Endothelial cell (in vitro differentiated cells): ENCODE data around the gene ST14. TPM values are rescaled to one million over a fixed set of nuclear protein-coding genes. Genes with fewer than 3 reads are reported as not detected.

ENCODE experiments used
- DNase-seq: peaks from one replicate; pipeline ENCODE4 v3.0.0; 2021; ENCODE audit warnings: low spot score
- H3K27ac Mint-ChIP-seq: one replicate; pipeline ENCODE4 v1.8.0; 2021; ENCODE audit warnings: mixed read lengths, inconsistent platforms; ENCODE audit not compliant: unreplicated experiment
- H3K27me3 Mint-ChIP-seq: one replicate; pipeline ENCODE4 v1.8.0; 2021; ENCODE audit warnings: mild to moderate bottlenecking, moderate library complexity, mixed read lengths, inconsistent platforms; ENCODE audit not compliant: unreplicated experiment
- H3K36me3 Mint-ChIP-seq: one replicate; pipeline ENCODE4 v1.8.0; 2021; ENCODE audit warnings: mild to moderate bottlenecking, low read depth, mixed read lengths, inconsistent platforms; ENCODE audit not compliant: unreplicated experiment
- H3K4me1 Mint-ChIP-seq: one replicate; pipeline ENCODE4 v1.8.0; 2021; ENCODE audit warnings: mild to moderate bottlenecking, mixed read lengths, inconsistent platforms; ENCODE audit not compliant: unreplicated experiment
- H3K4me3 Mint-ChIP-seq: one replicate; pipeline ENCODE4 v1.8.0; 2021; ENCODE audit warnings: mild to moderate bottlenecking, mixed read lengths, inconsistent platforms; ENCODE audit not compliant: unreplicated experiment
- H3K9me3 Mint-ChIP-seq: one replicate; pipeline ENCODE4 v1.8.0; 2021; ENCODE audit warnings: mixed read lengths, inconsistent platforms; ENCODE audit not compliant: unreplicated experiment
- total RNA-seq: library from RNA; stranded (reverse); fragmentation: NEBNext Ultra II Directional; extraction: Animal tissue kit (Norgen Biotek cat#: 25700); gene quantifications from one replicate; pipeline ENCODE4 v1.2.1, GENCODE V29; 2021; ENCODE audit not compliant: unreplicated experiment
- TF ChIP-seq, protein P1 (sequence below): fragments of 200-600 bp; sonication (generic); IDR thresholded peaks from one replicate; pipeline ENCODE4 v1.5.0; 2021; ENCODE audit warnings: antibody characterized with exemption; ENCODE audit not compliant: unreplicated experiment

Gene ST14
- total RNA-seq, 1 donor from 2014 or later: 8.7 TPM

DNA sequence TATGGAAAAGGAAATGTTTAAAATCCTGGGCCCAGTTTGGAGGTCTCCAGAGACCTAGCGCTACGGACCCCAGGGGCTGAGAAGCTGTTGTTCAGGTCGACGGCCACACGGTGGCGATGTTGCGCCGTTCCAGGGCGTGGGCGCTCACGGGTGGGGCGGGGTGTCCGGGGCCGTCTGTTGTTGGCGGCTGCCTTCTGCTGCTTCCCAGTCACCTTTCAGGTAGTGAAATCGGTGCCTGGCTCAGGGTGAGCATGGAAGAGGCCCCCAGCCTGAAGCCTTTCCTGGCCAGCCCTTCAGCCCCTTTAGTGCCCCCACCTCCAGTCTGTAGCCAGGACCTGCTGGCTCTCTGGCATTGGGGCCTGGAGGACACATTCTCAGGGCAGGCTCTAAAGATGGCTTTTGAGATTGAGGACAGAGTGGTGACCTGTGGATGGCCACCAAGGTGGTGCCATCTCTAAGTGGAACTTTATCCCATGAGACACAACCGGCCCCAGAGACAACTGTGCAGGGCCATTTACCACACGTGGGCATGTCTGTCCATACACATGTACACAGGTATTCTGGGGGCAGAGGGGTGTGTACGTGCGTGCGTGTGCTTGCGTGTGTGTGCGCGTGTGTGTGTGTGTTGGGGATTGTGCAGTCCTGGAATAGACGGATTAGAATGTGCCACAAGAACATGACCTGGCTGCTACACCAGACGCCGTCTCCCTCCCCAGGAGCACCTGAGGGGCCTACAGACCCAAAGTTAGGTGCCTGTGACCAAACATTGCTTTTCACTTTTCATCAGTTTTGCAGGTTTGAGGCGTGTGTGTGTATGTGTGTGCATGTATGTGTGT lies 53.8 kb downstream of the ST14 start:
- H3K27me3 Mint-ChIP-seq: peaks cover 9% of the 10 kb centered on the region
- DNase-seq: peak; percentile 82
- no peak overlapping the region for H3K27ac Mint-ChIP-seq
- no peaks in the 10 kb centered on the region for H3K9me3 Mint-ChIP-seq
- H3K4me1 Mint-ChIP-seq: no peaks in the 10 kb centered on the region
- no peak overlapping the region for H3K4me3 Mint-ChIP-seq
- TF ChIP-seq, protein P1, sequence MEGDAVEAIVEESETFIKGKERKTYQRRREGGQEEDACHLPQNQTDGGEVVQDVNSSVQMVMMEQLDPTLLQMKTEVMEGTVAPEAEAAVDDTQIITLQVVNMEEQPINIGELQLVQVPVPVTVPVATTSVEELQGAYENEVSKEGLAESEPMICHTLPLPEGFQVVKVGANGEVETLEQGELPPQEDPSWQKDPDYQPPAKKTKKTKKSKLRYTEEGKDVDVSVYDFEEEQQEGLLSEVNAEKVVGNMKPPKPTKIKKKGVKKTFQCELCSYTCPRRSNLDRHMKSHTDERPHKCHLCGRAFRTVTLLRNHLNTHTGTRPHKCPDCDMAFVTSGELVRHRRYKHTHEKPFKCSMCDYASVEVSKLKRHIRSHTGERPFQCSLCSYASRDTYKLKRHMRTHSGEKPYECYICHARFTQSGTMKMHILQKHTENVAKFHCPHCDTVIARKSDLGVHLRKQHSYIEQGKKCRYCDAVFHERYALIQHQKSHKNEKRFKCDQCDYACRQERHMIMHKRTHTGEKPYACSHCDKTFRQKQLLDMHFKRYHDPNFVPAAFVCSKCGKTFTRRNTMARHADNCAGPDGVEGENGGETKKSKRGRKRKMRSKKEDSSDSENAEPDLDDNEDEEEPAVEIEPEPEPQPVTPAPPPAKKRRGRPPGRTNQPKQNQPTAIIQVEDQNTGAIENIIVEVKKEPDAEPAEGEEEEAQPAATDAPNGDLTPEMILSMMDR: peak; percentile 96
- peaks cover 4% of the 10 kb centered on the region for H3K36me3 Mint-ChIP-seq

GRCh38 chr11:130213979-130214281 lies 54.3 kb downstream of the ST14 start:
- H3K4me1 Mint-ChIP-seq: no peaks in the 10 kb centered on the region
- peaks cover 4% of the 10 kb centered on the region for H3K36me3 Mint-ChIP-seq
- H3K27ac Mint-ChIP-seq: no peak overlapping the region
- TF ChIP-seq, protein P1: no peak
- DNase-seq: no peak
- no peaks in the 10 kb centered on the region for H3K9me3 Mint-ChIP-seq
- H3K27me3 Mint-ChIP-seq: peaks cover 9% of the 10 kb centered on the region
- no peak overlapping the region for H3K4me3 Mint-ChIP-seq

GRCh38 chr11:130214861-130215530 lies 55.4 kb downstream of the ST14 start:
- Mint-ChIP-seq H3K27me3 (peaks cover 7% of the 10 kb centered on the region), H3K36me3 (peaks cover 4% of the 10 kb centered on the region), H3K9me3 (no peaks in the 10 kb centered on the region), H3K4me3 (no peak overlapping the region), H3K27ac (no peak overlapping the region), H3K4me1 (no peaks in the 10 kb centered on the region)
- peak; percentile 0 for DNase-seq
- TF ChIP-seq, protein P1: no peak

DNA sequence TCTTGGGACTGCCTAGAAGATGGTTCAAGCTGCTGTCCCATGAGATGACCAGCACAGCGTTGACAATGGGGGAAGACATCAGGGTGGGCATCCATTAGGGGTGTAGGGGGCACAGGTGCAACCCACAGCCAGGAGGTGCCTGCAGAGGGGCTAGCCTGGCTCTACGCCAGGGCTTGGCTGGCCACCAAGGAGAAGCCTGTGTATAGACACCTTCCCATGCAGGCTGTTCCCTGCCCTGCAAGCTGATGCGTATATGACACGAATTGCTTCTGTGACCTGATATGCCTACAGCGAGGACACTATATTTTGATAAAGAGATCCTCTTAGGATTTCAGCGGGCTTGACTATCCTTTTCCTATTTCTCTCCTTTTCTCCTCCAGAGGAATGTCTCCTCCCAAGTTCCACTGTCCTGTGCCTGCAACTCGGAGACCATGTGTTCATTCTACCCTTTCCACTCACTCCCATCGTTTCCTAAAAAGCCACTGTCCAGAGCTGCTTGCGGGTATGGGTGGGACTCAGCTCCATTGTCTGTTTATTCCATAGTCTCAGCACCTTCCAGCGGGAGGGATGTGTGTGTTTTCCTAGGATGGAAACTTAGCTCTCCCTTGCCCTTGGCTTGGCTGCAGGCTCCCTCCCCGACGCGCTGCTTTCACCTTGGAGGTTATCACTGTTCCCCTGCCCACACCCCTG lies 56.1 kb downstream of the ST14 start:
- H3K36me3 Mint-ChIP-seq: no peaks in the 10 kb centered on the region
- peak; percentile 2 for DNase-seq

More for the DNA sequence above, 56.1 kb downstream of the ST14 start:
- Mint-ChIP-seq H3K27me3 (peaks cover 7% of the 10 kb centered on the region), H3K4me1 (no peaks in the 10 kb centered on the region), H3K27ac (no peak overlapping the region), H3K9me3 (no peaks in the 10 kb centered on the region), H3K4me3 (no peak overlapping the region)
- TF ChIP-seq, protein P1: no peak
